Dermis blood vessel endothelial cell (primary cell): ENCODE measurements around the gene PAX3. TPM values are rescaled to one million over a fixed set of nuclear protein-coding genes. Genes with fewer than 3 reads are reported as not detected.
A peak's percentile ranks its signal among the peaks of the same experiment; 100 is the strongest.

Experiments used
- DNase-seq: peaks from one replicate; pipeline ENCODE4 v3.0.0; 2010
- total RNA-seq: library from RNA; depleted of rRNA; stranded (reverse); fragments of >200 nt; gene quantifications from 2 replicates; pipeline ENCODE4 v1.2.3, GENCODE V29; 2014

PAX3 gene
- not detected in 2 replicates for total RNA-seq

DNA sequence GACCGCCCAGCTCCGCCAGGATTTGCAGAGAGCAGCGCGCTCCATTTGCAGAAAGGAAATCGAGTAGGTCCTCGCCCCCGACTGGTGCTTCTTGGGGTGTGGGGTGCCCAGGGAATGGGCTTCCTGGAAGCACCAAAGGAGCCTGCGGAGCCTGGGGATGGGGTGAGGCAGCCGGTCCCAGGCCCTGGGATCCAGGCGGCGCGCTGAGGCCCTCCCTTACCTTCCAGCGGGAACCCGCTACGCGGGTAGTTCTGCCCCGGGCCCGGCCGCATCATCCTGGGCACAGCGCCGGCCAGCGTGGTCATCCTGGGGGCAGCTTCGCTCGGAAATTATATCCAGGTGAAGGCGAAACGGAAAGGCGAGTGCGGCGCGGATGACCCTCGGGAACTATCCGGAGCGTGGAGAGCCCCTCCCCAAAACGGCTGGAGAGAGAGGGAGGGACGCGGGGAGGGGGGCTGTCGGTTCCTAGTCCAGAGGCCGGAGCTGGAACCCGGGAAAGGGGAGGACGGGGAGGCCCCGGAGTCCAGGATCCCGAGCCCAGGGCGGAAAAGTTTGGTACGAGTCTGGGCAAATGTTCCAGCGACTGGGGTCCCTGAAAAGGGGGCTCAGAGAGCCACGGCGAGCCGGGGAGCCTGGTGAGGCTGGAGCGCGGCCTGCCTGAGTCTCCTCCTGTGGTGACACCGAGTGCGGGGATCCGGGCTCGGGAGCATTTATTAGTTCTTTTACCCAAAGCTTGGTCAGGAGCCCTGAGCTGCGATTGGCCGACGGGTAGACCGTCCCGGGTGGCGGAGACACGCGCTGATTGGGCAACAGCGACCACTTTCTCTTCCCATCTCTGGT is at the start of gene PAX3:
PAX3 (minus strand) TSS at position 688 of the 840 bp plus-strand sequence; CDS start at position 305, 383 bp downstream.
- no peak for DNase-seq

DNA sequence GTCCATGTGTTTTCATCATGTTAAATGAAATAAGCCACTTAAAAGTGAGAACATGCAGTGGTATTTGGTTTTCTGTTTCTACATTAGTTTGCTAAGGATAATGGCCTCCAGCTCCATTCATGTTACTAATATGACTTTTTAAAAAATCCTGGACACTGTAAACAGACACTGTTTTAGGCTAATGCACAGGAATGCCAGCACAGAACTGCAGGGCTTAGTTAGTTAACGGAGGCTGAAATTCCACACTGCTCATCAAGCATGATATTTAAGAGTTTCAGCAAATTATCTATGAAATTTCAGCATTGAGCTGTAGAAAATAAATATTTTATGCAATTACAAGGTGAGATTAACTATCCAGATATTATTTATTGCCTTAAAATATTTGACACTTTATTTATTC is 42.5 kb upstream of the PAX3 start:
- DNase-seq: no peak

DNA sequence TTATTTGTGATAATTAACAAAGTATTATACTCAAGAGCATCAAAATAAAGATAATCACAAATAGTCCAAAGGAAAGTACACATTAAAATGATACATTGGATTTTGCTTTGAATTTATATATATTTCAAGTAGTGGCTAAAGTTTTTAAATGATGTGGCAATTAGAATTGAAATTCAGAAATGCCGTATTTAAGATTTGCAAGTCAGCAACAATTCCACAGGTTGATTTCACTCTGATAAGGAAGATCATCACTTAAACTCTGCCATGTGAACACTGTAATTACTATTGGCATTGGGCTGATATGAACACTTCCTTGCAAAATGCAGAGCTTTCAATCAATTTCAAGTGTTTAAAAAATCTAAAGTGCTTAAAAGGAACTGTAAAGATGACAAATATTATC is 39.6 kb upstream of the PAX3 start:
- no peak for DNase-seq

DNA sequence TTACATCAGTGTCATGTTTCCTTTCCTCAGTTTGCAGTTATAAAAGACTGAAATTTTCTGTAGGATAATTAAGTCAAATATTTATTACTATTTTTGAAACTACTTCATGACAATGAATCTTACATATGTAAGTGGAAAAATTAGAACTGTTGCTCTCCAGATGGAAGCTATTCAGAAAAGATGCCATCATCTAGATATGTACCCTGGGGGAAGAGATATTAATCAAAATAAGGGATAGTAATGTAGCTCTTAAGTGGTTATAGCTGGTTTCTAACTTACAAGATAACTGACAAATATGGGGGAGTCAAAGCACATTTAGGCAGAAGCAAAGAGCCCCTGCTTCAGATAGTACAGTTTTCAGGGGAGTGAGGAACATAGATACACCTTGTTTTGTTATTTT is 38.1 kb upstream of the PAX3 start:
- DNase-seq: no peak

DNA sequence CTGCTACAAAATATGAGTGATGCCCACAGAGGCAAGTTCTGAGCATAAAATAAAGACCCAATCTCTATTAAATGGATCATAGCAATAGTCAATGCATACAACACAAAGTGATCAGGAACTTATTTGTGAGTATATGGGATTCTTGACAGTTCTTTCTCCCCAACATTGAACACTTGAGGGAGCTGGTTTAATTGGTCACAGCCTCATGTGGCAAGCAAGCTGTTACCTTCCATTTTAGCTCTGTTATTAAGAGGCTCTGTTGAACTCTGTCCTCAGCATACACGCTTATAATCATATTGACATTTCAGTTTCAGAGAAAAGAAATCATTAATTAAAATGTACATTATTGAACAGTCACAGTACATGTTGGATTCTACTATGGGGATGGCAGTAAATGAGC is 37.6 kb upstream of the PAX3 start:
- DNase-seq: peak; percentile 20

DNA sequence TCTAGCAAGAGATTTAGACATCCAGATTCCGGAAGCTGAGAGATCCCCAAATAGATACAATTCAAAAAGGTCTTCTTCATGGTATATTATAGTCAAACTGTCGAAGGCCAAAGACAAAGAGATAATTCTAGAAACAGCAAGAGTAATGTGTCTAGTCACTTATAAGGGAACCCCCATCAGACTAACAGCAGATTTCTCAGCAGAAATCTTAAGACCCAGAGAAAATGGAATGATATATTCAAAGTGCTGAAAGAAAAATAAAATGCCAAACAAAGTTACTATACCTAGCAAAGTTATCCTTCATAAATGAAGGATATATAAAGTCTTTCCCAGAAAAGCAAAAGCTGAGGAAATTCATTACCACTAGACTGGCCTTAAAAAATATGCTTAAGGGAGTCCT is 36.1 kb upstream of the PAX3 start:
- DNase-seq: no peak

DNA sequence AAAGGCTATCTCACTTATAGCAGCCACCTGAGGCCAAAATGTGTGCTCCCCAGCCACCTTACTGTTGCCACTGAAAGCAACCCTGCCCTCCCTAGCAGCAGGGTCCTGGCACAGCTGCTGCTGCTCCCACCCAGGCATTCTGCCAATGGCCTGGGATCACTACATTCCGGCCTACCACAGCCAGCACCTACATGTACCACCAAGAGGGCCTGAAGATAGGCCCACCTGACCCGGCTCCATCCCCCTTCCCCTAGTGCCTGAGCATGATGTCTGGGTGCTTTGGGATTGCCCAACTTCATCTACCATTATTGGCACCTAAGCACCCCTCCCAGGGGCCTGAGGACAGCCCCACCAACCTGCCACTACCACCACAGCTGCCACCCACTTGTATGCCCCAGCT is 34.6 kb upstream of the PAX3 start:
- no peak for DNase-seq

DNA sequence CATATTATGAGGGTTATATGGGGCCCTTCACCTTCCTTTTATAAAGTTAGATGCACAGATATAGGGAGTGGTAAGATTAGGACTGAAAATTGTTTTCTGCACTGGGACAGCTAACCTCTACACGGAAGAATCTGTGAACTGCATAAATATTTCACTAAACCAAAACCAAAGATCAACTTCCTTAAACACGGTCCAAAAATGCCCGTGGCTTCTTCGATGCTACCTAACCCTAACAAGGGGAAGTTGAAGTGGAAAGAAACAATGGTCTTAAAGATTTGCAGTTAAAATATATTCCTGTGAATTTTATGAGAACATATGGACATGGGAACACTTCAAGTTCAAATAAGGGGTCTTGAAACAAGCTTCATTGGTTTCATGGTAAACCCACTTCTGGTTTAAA is 33.3 kb upstream of the PAX3 start:
- DNase-seq: no peak

DNA sequence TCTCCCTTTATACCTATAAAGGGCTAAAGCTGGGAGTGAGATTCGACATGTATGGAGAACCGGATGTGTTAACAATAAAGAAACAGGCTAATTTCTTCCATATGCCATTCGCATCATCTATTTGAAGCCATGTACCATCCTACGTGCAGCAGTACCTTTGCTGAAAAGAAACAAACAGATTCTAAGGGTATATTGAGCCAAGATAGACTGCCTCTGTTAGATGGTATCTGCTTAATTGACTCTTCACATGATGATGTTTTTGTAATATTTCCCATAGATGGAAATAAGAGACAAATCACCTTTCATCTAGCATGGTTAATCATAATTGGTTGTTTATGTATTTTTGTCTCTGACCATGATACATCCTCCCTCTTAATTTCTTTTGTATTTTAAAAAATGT is 32.1 kb upstream of the PAX3 start:
- no peak for DNase-seq

DNA sequence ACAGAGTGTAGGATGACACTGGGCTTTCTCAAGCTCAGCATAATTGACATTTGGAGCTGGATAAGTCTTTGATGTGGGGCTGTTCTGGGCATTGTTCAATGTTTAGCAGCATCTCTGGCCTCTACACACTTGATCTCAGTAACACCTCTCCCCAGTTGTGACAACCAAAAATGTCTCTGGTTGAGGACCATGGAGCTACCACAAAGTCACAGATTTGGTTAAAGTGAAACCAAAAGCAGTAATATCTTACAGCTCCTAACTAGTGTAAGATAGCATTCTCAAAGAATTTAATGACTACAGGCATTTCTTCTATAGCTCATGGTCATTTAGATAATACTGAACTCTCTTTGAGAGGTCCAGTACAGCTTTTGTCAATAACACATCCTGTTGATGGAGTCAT is 23.4 kb upstream of the PAX3 start:
- no peak for DNase-seq

DNA sequence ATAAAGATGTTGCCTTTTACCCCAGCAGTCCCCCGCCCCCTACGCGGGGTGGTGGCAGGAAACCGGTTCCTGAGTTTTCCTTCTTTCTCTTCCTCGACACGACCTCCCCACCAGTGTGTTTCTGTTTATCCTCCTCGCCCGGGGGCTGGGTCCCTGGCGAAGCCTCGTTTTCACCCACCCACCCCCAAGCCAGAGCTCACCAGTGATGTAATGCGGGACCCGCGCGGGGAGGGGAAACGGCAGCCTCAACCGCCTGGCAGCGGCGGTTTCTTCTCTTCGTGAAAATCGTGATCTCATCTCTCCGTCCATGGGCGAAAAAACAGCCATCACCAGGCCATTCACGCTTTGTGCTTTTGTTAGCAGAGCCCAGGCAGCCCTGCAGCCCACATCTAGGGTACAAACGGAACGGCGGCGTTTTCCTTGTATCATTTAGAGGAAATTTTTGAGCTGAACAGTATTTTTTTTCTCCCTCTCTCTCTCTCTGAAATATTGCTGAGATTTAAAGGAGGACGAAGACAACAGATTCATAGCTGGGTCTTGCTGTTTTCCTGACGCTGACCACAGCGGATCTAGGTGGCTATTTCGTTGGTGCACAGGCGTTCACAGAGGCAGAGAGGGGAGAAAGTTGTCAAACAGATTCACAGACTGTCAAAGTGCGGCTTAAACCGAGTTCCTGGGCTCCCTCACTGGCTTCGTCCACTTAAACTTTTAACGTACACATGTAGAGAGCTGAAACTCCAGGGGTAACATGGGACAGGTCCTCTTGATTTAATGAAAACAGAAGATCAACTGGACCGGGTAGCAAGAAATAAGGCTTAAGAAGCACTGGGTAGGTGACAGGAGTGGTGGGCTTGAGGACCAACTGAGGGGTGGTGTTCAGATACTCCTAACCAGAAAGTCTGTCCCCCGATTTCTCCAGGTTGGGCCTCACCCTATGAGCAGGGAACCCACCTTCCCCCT is 21.9 kb upstream of the PAX3 start:
- peak; percentile 40 for DNase-seq

DNA sequence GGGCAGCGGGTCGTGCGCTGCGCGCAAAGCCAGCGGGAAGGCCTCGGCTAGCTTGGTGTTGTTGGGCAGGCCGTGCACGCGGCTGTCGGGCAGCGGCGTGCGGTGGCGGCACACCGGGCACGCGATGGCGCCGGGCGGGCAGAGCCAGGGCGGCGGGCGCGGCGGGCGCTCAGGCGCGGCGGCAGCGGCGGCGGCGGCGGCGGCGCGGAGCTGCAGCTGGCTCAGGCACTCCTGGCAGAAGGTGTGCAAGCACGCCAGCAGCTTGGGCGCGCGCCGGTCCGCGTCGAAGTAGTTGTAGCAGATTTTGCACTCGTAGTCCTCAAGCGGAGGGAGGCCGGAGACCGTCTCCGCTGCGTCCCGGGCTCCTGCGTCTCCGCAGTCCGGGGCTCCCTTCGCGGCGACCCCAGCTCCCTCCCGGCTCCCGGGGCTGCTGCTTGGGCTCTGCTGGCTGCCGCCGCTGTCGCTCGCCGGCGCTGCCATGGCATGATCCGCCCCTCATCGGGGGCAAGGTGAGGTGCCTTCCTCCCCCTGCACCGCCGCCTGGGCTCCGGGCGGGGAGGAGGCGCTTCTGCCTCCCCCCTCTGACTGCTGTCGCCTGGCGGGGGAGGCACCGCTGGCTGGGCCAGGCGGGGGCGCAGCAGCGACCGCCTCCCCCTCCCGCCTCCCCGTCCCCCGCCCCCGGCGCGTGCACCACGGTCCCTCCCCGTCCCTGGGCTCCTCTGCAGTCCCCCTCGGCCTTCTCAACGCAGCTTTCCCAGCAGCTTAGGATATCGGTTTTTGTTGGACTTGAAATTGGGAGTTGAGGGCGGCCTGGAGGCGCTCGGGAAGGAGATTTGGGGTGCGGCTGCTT is 21.0 kb upstream of the PAX3 start:
- DNase-seq: peak; percentile 43

DNA sequence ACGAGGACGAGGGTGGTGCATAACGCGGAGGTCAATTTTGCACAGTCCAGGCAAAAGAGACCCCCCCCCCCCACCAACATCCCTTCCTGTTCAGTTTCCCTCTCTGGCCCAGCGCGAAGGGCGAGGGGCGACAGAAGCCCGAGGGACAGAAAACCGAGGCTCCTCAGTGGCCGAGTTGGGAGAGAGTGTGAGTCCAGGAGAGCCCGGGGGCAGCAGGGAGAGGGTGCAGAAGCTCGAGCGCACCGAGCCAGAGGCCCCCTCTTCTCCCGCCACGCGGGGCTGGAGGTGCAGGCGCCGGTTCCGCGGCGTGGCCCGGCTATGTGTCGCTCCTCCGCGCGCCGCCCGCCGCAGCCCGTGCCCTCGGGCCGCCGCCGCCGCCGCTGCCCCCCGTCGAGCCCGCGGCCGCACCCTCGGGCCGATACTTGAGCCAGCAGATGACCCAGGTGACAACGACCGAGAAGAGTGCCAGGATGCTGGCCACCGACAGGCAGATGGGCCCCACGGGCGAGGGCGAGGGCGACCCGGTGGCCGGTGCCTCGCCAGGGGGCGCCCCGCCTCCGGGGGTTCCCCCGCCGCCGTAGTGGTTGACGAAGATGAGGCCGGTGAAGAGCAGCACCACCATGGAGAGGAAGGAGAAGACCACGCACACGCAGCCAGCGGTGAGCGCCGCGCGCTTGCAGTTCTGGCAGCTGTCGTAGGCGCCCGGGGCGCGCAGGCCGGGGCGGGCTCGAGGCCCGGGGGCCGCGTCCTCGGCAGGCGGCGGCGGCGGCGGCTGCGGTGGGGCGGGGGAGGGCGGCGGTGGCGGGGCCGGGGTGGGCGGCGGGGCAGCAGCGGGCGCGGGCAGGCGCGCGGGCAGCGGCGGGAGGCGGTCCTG is 20.2 kb upstream of the PAX3 start:
- peak; percentile 57 for DNase-seq

DNA sequence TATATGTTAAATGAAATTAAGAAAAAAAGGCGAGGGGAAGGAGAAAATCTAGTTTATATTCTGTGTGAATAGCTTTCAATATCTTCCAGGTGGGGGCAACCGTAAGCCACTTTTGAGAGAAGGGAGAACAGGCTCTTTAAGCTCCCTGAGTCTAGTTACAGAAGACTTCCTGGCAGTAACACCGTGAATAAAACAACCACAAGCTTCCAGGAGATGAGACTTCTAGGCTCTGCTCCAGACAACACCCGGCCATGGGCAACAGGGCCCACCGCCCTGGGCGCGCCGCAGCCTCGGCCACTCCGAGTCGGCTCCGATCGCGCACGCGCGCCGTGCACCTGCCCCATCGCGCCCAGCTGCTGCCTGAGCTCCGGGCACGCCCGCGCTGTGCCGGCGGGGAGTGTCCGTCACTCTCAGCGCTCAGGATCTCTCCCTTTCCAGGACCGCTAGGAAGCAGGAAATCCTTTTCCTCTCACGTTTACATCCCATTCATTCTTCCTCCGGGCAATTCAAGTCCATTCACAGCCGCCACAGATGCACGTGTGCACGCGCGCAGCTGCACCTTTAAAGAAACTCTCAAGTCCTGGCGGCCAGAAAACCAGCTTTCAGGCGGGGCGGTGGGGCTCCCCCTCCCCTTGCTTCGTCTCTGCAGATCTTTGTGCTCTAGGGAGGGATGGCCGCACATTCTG is 19.4 kb upstream of the PAX3 start:
- DNase-seq: peak; percentile 82

DNA sequence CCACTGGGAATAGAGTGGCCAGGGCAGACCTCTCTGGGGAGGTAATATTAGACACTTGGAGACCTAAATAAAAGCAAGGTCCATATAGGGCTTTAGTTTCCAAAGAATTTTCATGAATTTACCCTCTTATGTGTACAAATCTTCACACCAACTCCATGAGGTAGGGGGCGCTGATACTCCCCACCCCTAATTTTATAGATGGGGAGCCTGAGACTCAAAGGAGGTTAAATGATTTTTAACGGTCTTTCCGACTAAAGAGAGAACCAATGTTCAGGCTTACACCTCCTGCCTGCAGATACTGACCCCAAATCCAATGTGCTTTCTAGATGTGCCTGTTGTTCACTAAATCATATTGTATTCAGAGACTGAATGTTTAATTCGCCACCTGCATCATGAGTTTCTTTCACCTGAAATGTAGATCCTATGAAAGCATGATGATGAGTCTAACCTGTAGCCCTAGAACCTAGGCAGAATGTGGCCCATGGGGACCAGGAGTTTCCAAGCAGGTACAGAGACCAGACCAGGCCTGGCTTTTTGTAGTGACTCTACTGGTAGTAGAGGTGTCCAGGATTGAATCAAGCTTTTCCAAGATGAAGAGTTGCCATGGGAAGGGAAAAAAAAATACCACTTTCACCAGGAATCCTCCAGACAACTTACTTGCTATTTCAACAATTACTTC is 16.8 kb upstream of the PAX3 start:
- no peak for DNase-seq

DNA sequence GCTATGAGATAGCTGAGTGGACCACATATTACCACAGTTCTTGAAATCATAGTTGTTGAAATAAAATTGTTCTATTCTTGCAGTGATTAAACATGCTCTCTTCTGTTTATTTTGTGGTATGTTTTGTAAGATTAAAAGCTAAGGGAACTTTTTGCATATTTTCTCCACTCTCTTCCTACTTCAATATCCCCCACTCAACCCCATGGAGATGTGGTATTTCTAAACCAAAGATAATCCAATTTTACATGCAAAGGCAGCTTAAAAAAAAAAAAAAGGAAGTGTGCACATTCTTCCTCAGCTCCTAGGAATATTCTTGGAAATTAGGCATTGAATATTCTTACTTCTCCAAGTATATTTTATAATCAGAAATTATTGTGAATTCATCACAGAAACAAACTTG is 15.0 kb upstream of the PAX3 start:
- no peak for DNase-seq

DNA sequence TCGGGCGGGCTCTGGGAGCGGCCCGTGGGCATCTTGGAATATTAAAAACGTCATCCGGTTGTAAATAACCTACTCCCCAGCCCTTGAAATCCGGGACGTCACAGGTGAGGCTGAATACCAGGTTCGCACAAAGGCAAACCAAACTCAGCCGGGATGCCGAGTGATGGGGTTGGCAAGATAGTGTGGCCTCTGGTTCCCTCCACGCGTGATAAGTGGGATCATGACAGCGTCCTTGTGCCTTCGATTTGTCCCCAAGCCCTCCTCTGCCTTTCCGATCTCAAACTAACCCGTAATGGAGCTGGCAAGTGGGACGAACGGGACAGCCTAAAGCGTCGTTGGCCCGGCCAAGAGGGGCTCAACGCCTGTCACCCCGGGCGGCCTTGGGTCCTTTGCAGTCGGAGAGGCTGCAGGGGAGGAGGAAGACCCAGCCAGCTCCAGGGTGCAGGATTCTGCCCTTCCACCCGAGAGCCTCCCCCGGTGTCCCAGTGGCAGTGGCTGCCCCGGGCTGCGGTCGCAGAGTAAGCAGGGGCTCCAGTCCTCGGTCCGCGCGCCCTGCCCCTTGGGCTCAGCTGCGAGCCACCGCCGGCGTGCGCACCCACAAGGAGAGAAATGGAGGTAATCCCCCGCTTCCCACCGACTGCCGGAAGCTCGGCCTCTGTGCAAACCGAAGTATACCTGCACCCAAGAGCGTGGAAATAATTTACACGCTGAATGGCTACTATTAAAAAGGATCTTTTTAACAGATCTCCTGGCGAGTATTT is 13.4 kb upstream of the PAX3 start:
- no peak for DNase-seq

DNA sequence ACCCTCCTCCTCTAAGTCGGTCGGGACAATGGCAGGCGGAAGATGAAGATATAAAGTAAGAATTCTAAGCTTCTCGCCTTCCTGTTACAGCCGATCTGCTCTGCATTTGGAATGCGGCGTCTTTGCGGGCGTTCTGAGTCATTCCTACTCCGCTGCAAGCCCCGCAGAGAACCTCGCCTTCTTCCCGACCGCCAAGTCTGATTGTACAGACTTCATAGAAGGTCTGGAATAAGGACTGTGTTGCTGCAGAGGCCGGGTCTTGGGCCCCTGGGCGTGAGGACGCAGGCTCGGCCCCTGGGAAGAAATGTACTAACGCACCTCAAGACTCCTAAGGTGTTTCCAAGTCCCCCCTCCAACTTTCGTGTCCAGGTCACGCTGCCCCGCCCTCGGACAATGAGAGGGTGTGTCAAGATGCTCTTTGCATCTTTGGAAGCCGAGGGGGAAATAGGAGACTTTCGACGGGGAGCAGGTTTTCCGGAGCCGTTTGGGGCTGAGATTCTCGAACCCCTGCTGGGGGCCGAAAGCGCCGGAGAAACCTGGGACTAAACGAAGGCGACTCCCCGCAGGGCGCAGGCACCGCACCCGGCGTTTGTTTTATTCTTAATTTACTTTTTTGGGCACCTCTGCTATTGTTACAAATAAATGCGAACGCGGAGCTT is 12.7 kb upstream of the PAX3 start:
- no peak for DNase-seq

DNA sequence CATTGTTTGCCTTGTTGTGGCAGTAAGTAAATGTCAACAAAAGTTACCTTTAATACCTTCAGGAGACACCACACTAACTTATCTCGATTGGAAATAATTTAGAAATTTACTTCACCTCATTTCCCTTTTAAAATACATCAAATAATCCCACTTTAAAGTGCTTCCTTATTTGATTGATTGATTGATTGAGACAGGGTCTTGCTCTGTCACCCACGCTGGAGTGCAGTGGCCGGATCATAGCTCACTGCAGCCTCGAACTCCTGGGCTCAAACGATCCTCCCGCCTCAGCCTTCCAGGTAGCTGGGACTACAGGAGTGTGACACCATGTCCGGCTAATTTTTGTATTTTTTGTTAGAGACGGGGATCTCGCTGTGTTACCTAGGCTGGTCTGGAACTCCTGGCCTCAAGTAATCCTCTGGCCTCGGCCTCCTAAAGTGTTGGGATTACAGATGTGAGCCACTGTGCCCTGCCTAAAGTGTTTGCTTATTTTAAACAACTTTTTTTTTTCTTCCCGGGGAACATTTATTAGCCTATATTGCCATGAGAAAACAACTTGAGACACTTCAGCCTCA is 12.0 kb upstream of the PAX3 start:
- DNase-seq: no peak
